Measurements from ENCODE around the gene ARTN.
A peak's percentile ranks its signal among the peaks of the same experiment; 100 is the strongest.

ARTN gene

GRCh38 chr1:43973981-43974442 is 40.4 kb downstream of the ARTN start:
- peak; percentile 65 for DNase-seq

- DNase-seq = peak; percentile 95
Observed at GRCh38 chr1:43974443-43975248, 41.0 kb downstream of the ARTN start, which contains the start of gene ATP6V0B. Gene ATP6V0B (plus strand): TSS chr1:43974960. CDS start chr1:43975041, 81 bp downstream.

- DNase-seq = no peak
Observed at GRCh38 chr1:43975249-43975961, 41.8 kb downstream of the ARTN start.

- DNase-seq = no peak
Observed at GRCh38 chr1:43976045-43976444, 42.4 kb downstream of the ARTN start.

GRCh38 chr1:43976890-43977289 is 43.3 kb downstream of the ARTN start:
- no peak for DNase-seq

- no peak for DNase-seq
Observed at GRCh38 chr1:43977376-43978263, 44.0 kb downstream of the ARTN start.

- no peak for DNase-seq
Observed at GRCh38 chr1:43978264-43978550, 44.6 kb downstream of the ARTN start.

GRCh38 chr1:43978551-43979260 is 45.1 kb downstream of the ARTN start, which contains the start of gene B4GALT2:
Gene B4GALT2 (plus strand): TSS chr1:43979210. CDS start chr1:43981161, 1,951 bp downstream.
- peak; percentile 23 for DNase-seq

- DNase-seq = no peak
Observed at GRCh38 chr1:43979261-43979527, 45.6 kb downstream of the ARTN start.

- no peak for DNase-seq
Observed at GRCh38 chr1:43979528-43980254, 46.1 kb downstream of the ARTN start.

GRCh38 chr1:43980255-43981134 is 46.9 kb downstream of the ARTN start:
- no peak for DNase-seq

- DNase-seq = no peak
Observed at GRCh38 chr1:43981135-43981491, 47.5 kb downstream of the ARTN start.

GRCh38 chr1:43981636-43982035 is 48.0 kb downstream of the ARTN start:
- DNase-seq = no peak

- no peak for DNase-seq
Observed at GRCh38 chr1:43982241-43982640, 48.6 kb downstream of the ARTN start.

- DNase-seq = no peak
Observed at GRCh38 chr1:43982808-43983207, 49.2 kb downstream of the ARTN start.

GRCh38 chr1:43983253-43983899 is 49.8 kb downstream of the ARTN start:
- no peak for DNase-seq

GRCh38 chr1:43984855-43985254 is 51.3 kb downstream of the ARTN start:
- no peak for DNase-seq

- DNase-seq = no peak
Observed at GRCh38 chr1:43985984-43986595, 52.5 kb downstream of the ARTN start.

GRCh38 chr1:43986712-43987111 is 53.1 kb downstream of the ARTN start:
- DNase-seq = no peak
